ENCODE data around the gene SHLD1. TPM values are rescaled to one million over a fixed set of nuclear protein-coding genes. Genes with fewer than 3 reads are reported as not detected.

The SHLD1 gene
- total RNA-seq, 2 donors from 2014 or later = 4.6 to 5.3 TPM

DNA sequence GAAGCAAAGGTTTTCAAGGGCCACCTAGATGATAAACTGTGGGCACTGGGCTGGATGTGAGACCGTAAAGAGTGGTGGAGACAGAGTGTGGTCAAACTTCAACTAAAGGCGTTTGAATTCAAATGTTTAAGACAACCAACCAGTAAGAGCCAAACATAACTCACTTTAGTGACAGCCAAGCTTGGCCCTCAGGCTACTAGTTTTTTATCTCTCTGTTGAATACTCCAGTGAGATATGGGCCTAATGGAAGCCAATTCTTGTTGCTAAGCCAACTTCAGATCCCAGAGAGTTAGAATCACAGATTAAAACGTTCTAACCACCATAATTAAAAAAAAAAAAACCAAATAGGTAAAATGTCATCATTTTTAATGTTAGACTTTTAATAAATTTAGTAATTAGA, 142.9 kb downstream of the SHLD1 start:
- no peak overlapping the region for H3K4me3 ChIP-seq
- H3K27ac ChIP-seq = no peak overlapping the region
- no peaks in the 10 kb centered on the region for H3K27me3 ChIP-seq (replicated peaks; ENCODE audit: insufficient read depth)
- no peaks in the 10 kb centered on the region for H3K9me3 ChIP-seq
- no peak for DNase-seq (ENCODE audit: low spot score)
- no peaks in the 10 kb centered on the region for H3K36me3 ChIP-seq
- ATAC-seq (ENCODE audit: insufficient number of reproducible peaks, low FRiP score, low read depth) = no peak
- TF ChIP-seq, protein P1, sequence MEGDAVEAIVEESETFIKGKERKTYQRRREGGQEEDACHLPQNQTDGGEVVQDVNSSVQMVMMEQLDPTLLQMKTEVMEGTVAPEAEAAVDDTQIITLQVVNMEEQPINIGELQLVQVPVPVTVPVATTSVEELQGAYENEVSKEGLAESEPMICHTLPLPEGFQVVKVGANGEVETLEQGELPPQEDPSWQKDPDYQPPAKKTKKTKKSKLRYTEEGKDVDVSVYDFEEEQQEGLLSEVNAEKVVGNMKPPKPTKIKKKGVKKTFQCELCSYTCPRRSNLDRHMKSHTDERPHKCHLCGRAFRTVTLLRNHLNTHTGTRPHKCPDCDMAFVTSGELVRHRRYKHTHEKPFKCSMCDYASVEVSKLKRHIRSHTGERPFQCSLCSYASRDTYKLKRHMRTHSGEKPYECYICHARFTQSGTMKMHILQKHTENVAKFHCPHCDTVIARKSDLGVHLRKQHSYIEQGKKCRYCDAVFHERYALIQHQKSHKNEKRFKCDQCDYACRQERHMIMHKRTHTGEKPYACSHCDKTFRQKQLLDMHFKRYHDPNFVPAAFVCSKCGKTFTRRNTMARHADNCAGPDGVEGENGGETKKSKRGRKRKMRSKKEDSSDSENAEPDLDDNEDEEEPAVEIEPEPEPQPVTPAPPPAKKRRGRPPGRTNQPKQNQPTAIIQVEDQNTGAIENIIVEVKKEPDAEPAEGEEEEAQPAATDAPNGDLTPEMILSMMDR (IDR thresholded peaks at IDR 0.05) = no peak
- no peaks in the 10 kb centered on the region for H3K4me1 ChIP-seq (ENCODE audit: control insufficient read depth in 1 of 2, low read depth in 2 of 2)

DNA sequence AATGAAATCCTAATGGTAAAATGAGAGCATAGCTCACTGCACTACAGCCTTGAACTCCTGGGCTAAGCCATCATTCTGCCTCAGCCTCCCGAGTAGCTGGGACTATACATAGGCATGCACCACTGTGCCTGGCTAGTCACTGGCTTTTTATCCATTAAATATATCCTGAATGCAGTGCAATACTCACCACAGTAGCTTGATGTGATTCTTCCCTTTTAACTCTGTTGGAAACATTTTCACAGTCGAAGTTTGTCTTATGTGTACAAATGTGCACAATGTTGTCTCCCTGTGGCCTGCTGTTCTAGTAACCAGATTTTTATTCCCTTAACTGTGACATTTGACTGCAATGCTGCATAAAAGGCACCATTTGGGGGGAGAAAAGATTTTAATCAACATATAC, 143.4 kb downstream of the SHLD1 start:
- TF ChIP-seq, protein P1 (IDR thresholded peaks at IDR 0.05) = no peak
- H3K4me3 ChIP-seq = no peak overlapping the region
- ATAC-seq (ENCODE audit: insufficient number of reproducible peaks, low FRiP score, low read depth) (no peak), DNase-seq (ENCODE audit: low spot score) (no peak)
- no peaks in the 10 kb centered on the region for H3K4me1 ChIP-seq (ENCODE audit: control insufficient read depth in 1 of 2, low read depth in 2 of 2)
- H3K27ac ChIP-seq = no peak overlapping the region
- H3K36me3 ChIP-seq = no peaks in the 10 kb centered on the region
- H3K9me3 ChIP-seq = no peaks in the 10 kb centered on the region
- no peaks in the 10 kb centered on the region for H3K27me3 ChIP-seq (replicated peaks; ENCODE audit: insufficient read depth)

DNA sequence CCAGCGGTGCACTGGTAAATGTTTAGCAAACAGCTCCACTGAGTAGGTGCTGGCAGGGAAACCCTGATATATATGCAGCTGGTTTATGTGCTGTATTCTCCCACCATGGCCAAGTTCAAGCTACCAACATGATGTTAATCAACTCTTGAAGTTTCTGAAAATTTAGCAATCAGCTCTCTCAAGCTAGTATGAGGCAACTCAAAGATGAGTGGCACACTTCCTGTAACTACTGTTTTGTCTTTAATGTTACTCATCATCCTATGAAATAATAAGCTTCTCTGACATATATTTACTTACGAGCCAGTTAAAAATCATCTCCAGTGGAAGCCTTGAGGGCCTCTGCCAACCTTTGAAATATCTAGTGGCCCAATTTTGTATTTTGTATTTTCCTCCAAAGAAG, 145.4 kb downstream of the SHLD1 start:
- TF ChIP-seq, protein P1 (IDR thresholded peaks at IDR 0.05) = no peak
- Histone ChIP-seq H3K9me3 (no peaks in the 10 kb centered on the region), H3K27me3 (replicated peaks; ENCODE audit: insufficient read depth) (no peaks in the 10 kb centered on the region), H3K27ac (no peak overlapping the region), H3K4me1 (ENCODE audit: control insufficient read depth in 1 of 2, low read depth in 2 of 2) (no peaks in the 10 kb centered on the region), H3K36me3 (no peaks in the 10 kb centered on the region), H3K4me3 (no peak overlapping the region)
- no peak for ATAC-seq (ENCODE audit: insufficient number of reproducible peaks, low FRiP score, low read depth)
- no peak for DNase-seq (ENCODE audit: low spot score)

DNA sequence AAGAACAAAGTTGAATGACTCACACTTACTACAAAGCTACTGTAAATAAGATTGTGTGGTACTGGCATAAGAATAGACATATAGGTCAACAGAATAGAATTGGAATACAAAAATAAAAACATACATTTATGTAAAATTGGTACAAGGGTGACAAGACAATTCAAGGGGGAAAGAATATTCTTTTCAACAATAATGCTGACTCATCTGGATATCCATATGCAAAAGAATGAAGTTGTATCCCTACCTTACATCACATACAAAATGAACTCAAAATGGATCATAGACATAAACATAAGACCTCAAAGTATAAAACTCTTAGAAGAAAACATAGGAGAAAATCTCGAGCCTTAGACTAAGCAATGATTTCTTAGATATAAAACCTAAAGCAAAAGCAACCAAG, 149.2 kb downstream of the SHLD1 start:
- DNase-seq (ENCODE audit: low spot score) = no peak
- no peaks in the 10 kb centered on the region for H3K4me1 ChIP-seq (ENCODE audit: control insufficient read depth in 1 of 2, low read depth in 2 of 2)
- H3K27me3 ChIP-seq (replicated peaks; ENCODE audit: insufficient read depth) = no peaks in the 10 kb centered on the region
- H3K4me3 ChIP-seq = no peak overlapping the region
- TF ChIP-seq, protein P1 (IDR thresholded peaks at IDR 0.05) = no peak
- no peaks in the 10 kb centered on the region for H3K36me3 ChIP-seq
- no peaks in the 10 kb centered on the region for H3K9me3 ChIP-seq
- no peak for ATAC-seq (ENCODE audit: insufficient number of reproducible peaks, low FRiP score, low read depth)
- H3K27ac ChIP-seq = no peak overlapping the region

DNA sequence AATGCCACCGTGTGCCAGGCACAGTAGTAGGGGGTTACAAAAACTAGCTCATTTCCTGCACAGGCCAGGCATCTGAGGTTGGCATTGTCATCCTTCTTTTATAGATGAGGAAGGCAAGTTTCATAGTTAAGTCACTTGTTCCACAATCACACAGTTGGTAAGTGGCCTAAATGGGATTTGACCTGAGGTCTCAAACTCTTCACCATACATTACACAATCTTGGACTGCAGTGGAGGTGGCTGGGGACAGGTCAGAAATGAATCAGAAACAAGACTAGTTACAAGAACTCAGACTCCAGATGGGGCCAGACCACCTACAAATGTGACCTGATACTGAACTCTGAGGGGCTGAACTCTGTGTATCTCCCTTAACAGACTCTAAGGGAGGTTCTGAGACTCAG, 150.7 kb downstream of the SHLD1 start:
- TF ChIP-seq, protein P1 (IDR thresholded peaks at IDR 0.05) = no peak
- Histone ChIP-seq H3K4me3 (no peak overlapping the region), H3K4me1 (ENCODE audit: control insufficient read depth in 1 of 2, low read depth in 2 of 2) (no peaks in the 10 kb centered on the region), H3K27me3 (replicated peaks; ENCODE audit: insufficient read depth) (no peaks in the 10 kb centered on the region), H3K36me3 (no peaks in the 10 kb centered on the region), H3K27ac (no peak overlapping the region), H3K9me3 (no peaks in the 10 kb centered on the region)
- ATAC-seq (ENCODE audit: insufficient number of reproducible peaks, low FRiP score, low read depth) = no peak
- no peak for DNase-seq (ENCODE audit: low spot score)
